Measurements from ENCODE around the gene IRX4. TPM values are rescaled to one million over a fixed set of nuclear protein-coding genes. Genes with fewer than 3 reads are reported as not detected.
A peak's percentile ranks its signal among the peaks of the same experiment; 100 is the strongest.

The IRX4 gene
- total and polyA plus RNA-seq, 2 donors (not counting 1 experiment from before 2014, with no cell fraction given): not detected

- no peak overlapping the region for H3K27ac ChIP-seq (ENCODE audit: insufficient read depth, low read length)
- peak in 1 of 2 donors; percentile 2 for DNase-seq (ENCODE audit: low read depth in 2 of 2)
- H3K4me1 ChIP-seq (ENCODE audit: control insufficient read depth, extremely low read depth, insufficient read depth, low read length): no peaks in the 10 kb centered on the region
- H3K79me2 ChIP-seq (ENCODE audit: control insufficient read depth, insufficient read depth, low read length): no peaks in the 10 kb centered on the region
- TF ChIP-seq EZH2 (IDR thresholded peaks at IDR 0.05; ENCODE audit: low read length, missing control alignments): peak; percentile 91
- TF ChIP-seq, protein P1, sequence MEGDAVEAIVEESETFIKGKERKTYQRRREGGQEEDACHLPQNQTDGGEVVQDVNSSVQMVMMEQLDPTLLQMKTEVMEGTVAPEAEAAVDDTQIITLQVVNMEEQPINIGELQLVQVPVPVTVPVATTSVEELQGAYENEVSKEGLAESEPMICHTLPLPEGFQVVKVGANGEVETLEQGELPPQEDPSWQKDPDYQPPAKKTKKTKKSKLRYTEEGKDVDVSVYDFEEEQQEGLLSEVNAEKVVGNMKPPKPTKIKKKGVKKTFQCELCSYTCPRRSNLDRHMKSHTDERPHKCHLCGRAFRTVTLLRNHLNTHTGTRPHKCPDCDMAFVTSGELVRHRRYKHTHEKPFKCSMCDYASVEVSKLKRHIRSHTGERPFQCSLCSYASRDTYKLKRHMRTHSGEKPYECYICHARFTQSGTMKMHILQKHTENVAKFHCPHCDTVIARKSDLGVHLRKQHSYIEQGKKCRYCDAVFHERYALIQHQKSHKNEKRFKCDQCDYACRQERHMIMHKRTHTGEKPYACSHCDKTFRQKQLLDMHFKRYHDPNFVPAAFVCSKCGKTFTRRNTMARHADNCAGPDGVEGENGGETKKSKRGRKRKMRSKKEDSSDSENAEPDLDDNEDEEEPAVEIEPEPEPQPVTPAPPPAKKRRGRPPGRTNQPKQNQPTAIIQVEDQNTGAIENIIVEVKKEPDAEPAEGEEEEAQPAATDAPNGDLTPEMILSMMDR (conservative IDR thresholded peaks at IDR 0.05 in 1 of 2, IDR thresholded peaks at IDR 0.05 in 1 of 2; ENCODE audit: low read depth in 1 of 2, low read length in 2 of 2): no peak
- H3K36me3 ChIP-seq (ENCODE audit: control insufficient read depth, insufficient read depth, low read length): no peaks in the 10 kb centered on the region
- peaks cover 74% of the 10 kb centered on the region for H3K27me3 ChIP-seq (ENCODE audit: control insufficient read depth, insufficient read depth, low read length)
- H3K9me3 ChIP-seq (ENCODE audit: control insufficient read depth, insufficient read depth, low read depth, low read length): no peaks in the 10 kb centered on the region
- H3K4me2 ChIP-seq (ENCODE audit: extremely low read depth, insufficient read depth, low read length): no peak overlapping the region
- H4K20me1 ChIP-seq (ENCODE audit: control insufficient read depth, extremely low read depth, insufficient read depth, low read length): no peaks in the 10 kb centered on the region
- H2AFZ ChIP-seq (ENCODE audit: low read length): no peak overlapping the region
- no peak overlapping the region for H3K4me3 ChIP-seq (replicated peaks in 1 of 4; ENCODE audit: control extremely low read depth in 1 of 4, insufficient read depth in 1 of 4, low read depth in 3 of 4, low read length in 4 of 4)
- no peak overlapping the region for H3K9ac ChIP-seq (ENCODE audit: insufficient read depth, low read length)
Measured at GRCh38 chr5:1877103-1878049, 5.3 kb downstream of the IRX4 start.

DNA sequence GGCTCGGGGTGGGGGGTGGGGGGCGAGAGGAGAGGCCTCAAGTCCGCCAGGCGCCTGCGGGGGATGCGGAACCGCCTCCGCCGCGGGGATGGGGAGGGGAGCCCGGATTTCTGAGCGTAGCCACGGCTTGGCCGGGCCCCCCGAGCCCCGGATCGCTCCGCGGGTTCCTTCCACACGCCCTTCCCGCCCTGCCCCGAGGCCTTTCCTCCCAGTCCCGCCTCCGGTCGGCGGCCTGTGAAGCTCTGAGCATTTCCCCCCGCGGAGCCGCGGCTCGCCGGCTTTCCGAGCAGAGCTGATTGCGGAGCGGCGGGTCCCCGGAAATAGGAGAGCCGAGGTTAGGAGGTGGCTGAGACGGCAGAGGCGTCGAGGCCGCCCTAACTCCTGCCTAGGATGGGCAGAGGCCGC, 6.1 kb downstream of the IRX4 start:
- no peak overlapping the region for H3K9ac ChIP-seq (ENCODE audit: insufficient read depth, low read length)
- no peaks in the 10 kb centered on the region for H4K20me1 ChIP-seq (ENCODE audit: control insufficient read depth, extremely low read depth, insufficient read depth, low read length)
- H3K4me1 ChIP-seq (ENCODE audit: control insufficient read depth, extremely low read depth, insufficient read depth, low read length): no peaks in the 10 kb centered on the region
- H3K4me2 ChIP-seq (ENCODE audit: extremely low read depth, insufficient read depth, low read length): no peak overlapping the region
- no peaks in the 10 kb centered on the region for H3K79me2 ChIP-seq (ENCODE audit: control insufficient read depth, insufficient read depth, low read length)
- H2AFZ ChIP-seq (ENCODE audit: low read length): no peak overlapping the region
- H3K9me3 ChIP-seq (ENCODE audit: control insufficient read depth, insufficient read depth, low read depth, low read length): no peaks in the 10 kb centered on the region
- peaks cover 70% of the 10 kb centered on the region for H3K27me3 ChIP-seq (ENCODE audit: control insufficient read depth, insufficient read depth, low read length)
- no peak for TF ChIP-seq EZH2 (IDR thresholded peaks at IDR 0.05; ENCODE audit: low read length, missing control alignments)
- TF ChIP-seq, protein P1 (conservative IDR thresholded peaks at IDR 0.05 in 1 of 2, IDR thresholded peaks at IDR 0.05 in 1 of 2; ENCODE audit: low read depth in 1 of 2, low read length in 2 of 2): no peak
- DNase-seq (ENCODE audit: low read depth in 2 of 2): no peak
- H3K36me3 ChIP-seq (ENCODE audit: control insufficient read depth, insufficient read depth, low read length): no peaks in the 10 kb centered on the region
- no peak overlapping the region for H3K27ac ChIP-seq (ENCODE audit: insufficient read depth, low read length)
- no peak overlapping the region for H3K4me3 ChIP-seq (replicated peaks in 1 of 4; ENCODE audit: control extremely low read depth in 1 of 4, insufficient read depth in 1 of 4, low read depth in 3 of 4, low read length in 4 of 4)

GRCh38 chr5:1875843-1876659, 6.7 kb downstream of the IRX4 start:
- Histone ChIP-seq H3K4me2 (ENCODE audit: extremely low read depth, insufficient read depth, low read length) (no peak overlapping the region), H4K20me1 (ENCODE audit: control insufficient read depth, extremely low read depth, insufficient read depth, low read length) (no peaks in the 10 kb centered on the region), H3K9ac (ENCODE audit: insufficient read depth, low read length) (no peak overlapping the region), H3K79me2 (ENCODE audit: control insufficient read depth, insufficient read depth, low read length) (no peaks in the 10 kb centered on the region), H2AFZ (ENCODE audit: low read length) (no peak overlapping the region), H3K36me3 (ENCODE audit: control insufficient read depth, insufficient read depth, low read length) (no peaks in the 10 kb centered on the region), H3K27ac (ENCODE audit: insufficient read depth, low read length) (no peak overlapping the region), H3K4me3 (replicated peaks in 1 of 4; ENCODE audit: control extremely low read depth in 1 of 4, insufficient read depth in 1 of 4, low read depth in 3 of 4, low read length in 4 of 4) (no peak overlapping the region), H3K9me3 (ENCODE audit: control insufficient read depth, insufficient read depth, low read depth, low read length) (no peaks in the 10 kb centered on the region), H3K4me1 (ENCODE audit: control insufficient read depth, extremely low read depth, insufficient read depth, low read length) (no peaks in the 10 kb centered on the region), H3K27me3 (ENCODE audit: control insufficient read depth, insufficient read depth, low read length) (peaks cover 65% of the 10 kb centered on the region)
- no peak for DNase-seq (ENCODE audit: low read depth in 2 of 2)
- TF ChIP-seq EZH2 (IDR thresholded peaks at IDR 0.05; ENCODE audit: low read length, missing control alignments): peak; percentile 75
- TF ChIP-seq, protein P1 (conservative IDR thresholded peaks at IDR 0.05 in 1 of 2, IDR thresholded peaks at IDR 0.05 in 1 of 2; ENCODE audit: low read depth in 1 of 2, low read length in 2 of 2): no peak

Measured in fibroblast of lung (primary cell).